ENCODE results near the gene TMPRSS7. TPM values are rescaled to one million over a fixed set of nuclear protein-coding genes. Genes with fewer than 3 reads are reported as not detected.

The TMPRSS7 gene
- total RNA-seq = 1 to 10 TPM; 2.0 to 2.8 TPM
- polyA plus RNA-seq (ENCODE audit: insufficient read depth, low read depth, low replicate concordance) = 5.8 TPM
- long read RNA-seq, donor 1 = 0 reads
- long read RNA-seq, donor 2 = 0 reads

- H3K27ac ChIP-seq = no peak within 1 kb of the TSS
- no peaks in the 10 kb centered on the region for H3K9me3 ChIP-seq
- 92 to 99% methylated on average over 4 of the region's 4 CpGs for WGBS, 2 donors
- TF ChIP-seq CTCF (IDR thresholded peaks at IDR 0.05) (no peak), POLR2A (IDR thresholded peaks at IDR 0.05) (no peak)
- no peak for DNase-seq
- intact Hi-C loops (cut with DNase I; ENCODE audit: low total_unique reads) = no loop called here
- H3K4me1 ChIP-seq = no peaks in the 10 kb centered on the region
- H3K27me3 ChIP-seq = no peaks in the 10 kb centered on the region
- no peaks in the 10 kb centered on the region for H3K36me3 ChIP-seq (ENCODE audit: low read depth, missing control alignments)
- no peak within 1 kb of the TSS for H3K4me3 ChIP-seq
These were observed at the start of gene TMPRSS7 for GRCh38 chr3:112034436-112034835. Gene TMPRSS7 (plus strand): TSS chr3:112034736. CDS start chr3:112034846, 110 bp downstream.

- H3K4me1 ChIP-seq = no peaks in the 10 kb centered on the region
- no peaks in the 10 kb centered on the region for H3K36me3 ChIP-seq (ENCODE audit: low read depth, missing control alignments)
- intact Hi-C loops (cut with DNase I; ENCODE audit: low total_unique reads) = no loop called here
- H3K27ac ChIP-seq = no peak overlapping the region
- H3K9me3 ChIP-seq = no peaks in the 10 kb centered on the region
- 83 to 87% methylated on average over 3 of the region's 3 CpGs for WGBS, 2 donors
- no peaks in the 10 kb centered on the region for H3K27me3 ChIP-seq
- H3K4me3 ChIP-seq = no peak overlapping the region
- no peak for TF ChIP-seq CTCF (IDR thresholded peaks at IDR 0.05)
- no peak for TF ChIP-seq POLR2A (IDR thresholded peaks at IDR 0.05)
- no peak for DNase-seq
These were observed 47.7 kb upstream of the TMPRSS7 start for GRCh38 chr3:111986800-111987199.

- no peak for DNase-seq
- H3K27ac ChIP-seq = no peak overlapping the region
- no peaks in the 10 kb centered on the region for H3K4me1 ChIP-seq
- no peak overlapping the region for H3K4me3 ChIP-seq
- H3K9me3 ChIP-seq = no peaks in the 10 kb centered on the region
- 69 to 72% methylated on average over 3 of the region's 3 CpGs for WGBS, 2 donors
- no peaks in the 10 kb centered on the region for H3K36me3 ChIP-seq (ENCODE audit: low read depth, missing control alignments)
- intact Hi-C loops (cut with DNase I; ENCODE audit: low total_unique reads) = no loop called here
- peak in 2 of 3 experiments; percentile 46 to 61 for TF ChIP-seq CTCF (IDR thresholded peaks at IDR 0.05)
- no peak for TF ChIP-seq POLR2A (IDR thresholded peaks at IDR 0.05)
- no peaks in the 10 kb centered on the region for H3K27me3 ChIP-seq
These were observed 45.4 kb upstream of the TMPRSS7 start for GRCh38 chr3:111989061-111989678.

GRCh38 chr3:111993038-111993437 is 41.5 kb upstream of the TMPRSS7 start:
- no peaks in the 10 kb centered on the region for H3K9me3 ChIP-seq
- H3K27me3 ChIP-seq = no peaks in the 10 kb centered on the region
- no peak overlapping the region for H3K27ac ChIP-seq
- DNase-seq = no peak
- intact Hi-C loops (cut with DNase I; ENCODE audit: low total_unique reads) = no loop called here
- H3K4me1 ChIP-seq = no peaks in the 10 kb centered on the region
- WGBS, 2 donors = 82 to 88% methylated on average over 2 of the region's 2 CpGs
- H3K36me3 ChIP-seq (ENCODE audit: low read depth, missing control alignments) = no peaks in the 10 kb centered on the region
- TF ChIP-seq POLR2A (IDR thresholded peaks at IDR 0.05) (no peak), CTCF (IDR thresholded peaks at IDR 0.05) (no peak)
- no peak overlapping the region for H3K4me3 ChIP-seq
